HepG2 (cell line): ENCODE measurements around the gene GRHL3. TPM values are rescaled to one million over a fixed set of nuclear protein-coding genes. Genes with fewer than 3 reads are reported as not detected.

Source experiments
- ATAC-seq: fragments of 200-7000 bp; cut with Tn5 transposase; 3 replicates; pipeline ENCODE4 v1.9.1; 2020; ENCODE audit warnings: mild to moderate bottlenecking, moderate library complexity
- BruUV-seq: library from RNA; stranded (reverse); fragments of 400-500 nt; replicated peaks from 2 replicates; lab custom pipeline; 2021; lab: Mats Ljungman, UMichigan
- CTCF ChIA-PET: fragments of 300-600 bp; formaldehyde crosslinking; extraction: SDS; loops from one replicate; lab custom pipeline; 2021; ENCODE audit warnings: low total read pairs, inconsistent platforms, low intra/inter-chr PET ratio; lab: Yijun Ruan, JAX
- POLR2A ChIA-PET: fragments of 350-600 bp; sonication (Branson Sonifier 250); formaldehyde crosslinking; loops from one replicate; lab custom pipeline; 2020; ENCODE audit warnings: antibody characterized with exemption, inconsistent platforms; lab: Yijun Ruan, JAX
- DNase-seq: peaks from one replicate; pipeline ENCODE4 v3.0.0-alpha.2; 2015; ENCODE audit warnings: low spot score
- FAIRE-seq: peaks from 3 replicates; lab custom pipeline; 2011; peaks lifted over from hg19 to GRCh38; lab: Jason Lieb, UNC
- H2AFZ ChIP-seq: one replicate; pipeline ENCODE4 v1.6.1; 2011; ENCODE audit warnings: low read length, inconsistent platforms
- H3K27ac ChIP-seq: fragments of 300-600 bp; 3 replicates; pipeline ENCODE4 v1.8.0; 2011; ENCODE audit warnings: mixed run types, mild to moderate bottlenecking, mixed read lengths, low read length, inconsistent platforms; ENCODE audit not compliant: insufficient read depth; ENCODE audit errors: extremely low read length
- H3K27me3 ChIP-seq, 2 experiments: fragments of 200-600 bp in 1 of 2; 2 replicates in 1 of 2; 3 replicates in 1 of 2; pipeline versions ENCODE4 v1.6.0 to v1.8.0; 2011; ENCODE audit warnings: low read length in 2 of 2, mild to moderate bottlenecking in 2 of 2, moderate library complexity in 2 of 2, inconsistent platforms in 1 of 2; ENCODE audit not compliant: insufficient read depth in 2 of 2, control insufficient read depth in 1 of 2
- H3K36me3 ChIP-seq, 2 experiments: fragments of 200-600 bp in 1 of 2; replicated peaks in 1 of 2; 2 replicates in 1 of 2; 3 replicates in 1 of 2; pipeline versions ENCODE4 v1.5.1 to v1.8.0; 2011; ENCODE audit warnings: low read length in 2 of 2, inconsistent platforms in 1 of 2; ENCODE audit not compliant: insufficient read depth in 2 of 2, control insufficient read depth in 1 of 2
- H3K4me1 ChIP-seq: 2 replicates; pipeline ENCODE4 v1.5.1; 2012; ENCODE audit warnings: low read length, inconsistent platforms; ENCODE audit not compliant: insufficient read depth
- H3K4me2 ChIP-seq: 2 replicates; pipeline ENCODE4 v1.6.0; 2011; ENCODE audit warnings: low read depth, low read length, inconsistent platforms
- H3K4me3 ChIP-seq, 3 experiments: fragments of 200-600 bp in 1 of 3; sonication (generic), shearing (Covaris generic) in 1 of 3; replicated peaks in 1 of 3; 2 replicates each; pipeline ENCODE4 v1.5.1; 2011 to 2016; ENCODE audit warnings: low read length in 3 of 3, inconsistent platforms in 2 of 3, low read depth in 2 of 3, mild to moderate bottlenecking in 2 of 3, control low read depth in 1 of 3, mixed read lengths in 1 of 3; ENCODE audit not compliant: insufficient read depth in 1 of 3
- H3K79me2 ChIP-seq: one replicate; pipeline ENCODE4 v1.6.1; 2011; ENCODE audit warnings: low read length, inconsistent platforms; ENCODE audit not compliant: insufficient read depth
- H3K9ac ChIP-seq: 2 replicates; pipeline ENCODE4 v1.6.0; 2011; ENCODE audit warnings: mild to moderate bottlenecking, low read depth, low read length, inconsistent platforms; ENCODE audit not compliant: insufficient read depth
- H3K9me3 ChIP-seq: 2 replicates; pipeline ENCODE4 v1.5.1; 2012; ENCODE audit warnings: mild to moderate bottlenecking, low read length
- H4K20me1 ChIP-seq: 2 replicates; pipeline ENCODE4 v1.6.0; 2011; ENCODE audit warnings: inconsistent platforms, mild to moderate bottlenecking, low read length, moderate library complexity; ENCODE audit not compliant: insufficient read depth
- AHDC1 ChIP-seq: sonication (generic); formaldehyde crosslinking; IDR thresholded peaks from 2 replicates; pipeline ENCODE4 v1.5.1; 2020; ENCODE audit warnings: mild to moderate bottlenecking, missing genetic modification reagents, borderline replicate concordance
- ATM ChIP-seq: fragments of 450-650 bp; IDR thresholded peaks from 2 replicates; pipeline ENCODE4 v1.7.1; 2017; ENCODE audit warnings: mild to moderate bottlenecking, borderline replicate concordance
- HHEX ChIP-seq: IDR thresholded peaks from 2 replicates; pipeline ENCODE4 v1.6.1; 2016; ENCODE audit warnings: control low read depth
- IRF1 ChIP-seq: sonication (generic); formaldehyde crosslinking; IDR thresholded peaks from 2 replicates; pipeline ENCODE4 v1.4.0; 2020; ENCODE audit warnings: low read depth, mild to moderate bottlenecking, missing genetic modification reagents
- KDM5A ChIP-seq: fragments of 200-600 bp; sonication (generic); IDR thresholded peaks from 2 replicates; pipeline ENCODE4 v1.7.0; 2018; ENCODE audit warnings: antibody characterized with exemption, mild to moderate bottlenecking, low read length, borderline replicate concordance
- PAX8 ChIP-seq: sonication (generic); formaldehyde crosslinking; IDR thresholded peaks from 2 replicates; pipeline ENCODE4 v1.8.0; 2022; ENCODE audit warnings: mild to moderate bottlenecking, missing genetic modification reagents, borderline replicate concordance
- TOPORS ChIP-seq: sonication (generic); formaldehyde crosslinking; IDR thresholded peaks from 2 replicates; pipeline ENCODE4 v1.8.0; 2023; ENCODE audit warnings: mild to moderate bottlenecking, missing genetic modification reagents
- YY1 ChIP-seq: IDR thresholded peaks from 2 replicates; pipeline ENCODE4 v1.6.1; 2011; ENCODE audit warnings: low read length, low read depth, moderate library complexity, mild to moderate bottlenecking; ENCODE audit not compliant: insufficient read depth, insufficient replicate concordance
- ZBTB1 ChIP-seq: sonication (generic); formaldehyde crosslinking; IDR thresholded peaks from 2 replicates; pipeline ENCODE4 v1.4.0; 2020; ENCODE audit warnings: missing genetic modification reagents, borderline replicate concordance
- ZMAT3 ChIP-seq: sonication (generic); formaldehyde crosslinking; conservative IDR thresholded peaks from 2 replicates; pipeline ENCODE4 v1.7.0; 2021; ENCODE audit warnings: missing genetic modification reagents
- ZNF598 ChIP-seq: sonication (generic); formaldehyde crosslinking; IDR thresholded peaks from 2 replicates; pipeline ENCODE4 v1.5.1; 2020; ENCODE audit warnings: mild to moderate bottlenecking, missing genetic modification reagents, borderline replicate concordance
- ZNF615 ChIP-seq: sonication (generic); formaldehyde crosslinking; IDR thresholded peaks from 2 replicates; pipeline ENCODE4 v1.5.0; 2020; ENCODE audit warnings: mild to moderate bottlenecking, missing genetic modification reagents, borderline replicate concordance
- WGBS: methylation state at CpG from one replicate; pipeline ENCODE4 v1.1.6; 2017; ENCODE audit warnings: low lambda C conversion rate; 5-methylcytosine and 5-hydroxymethylcytosine counted together
- in situ Hi-C: cut with HindIII; loops from 2 replicates; pipeline ENCODE4 v1.10.0; 2017; ENCODE audit warnings: low pct_unique_long_range_greater_than_20kb; ENCODE audit not compliant: extremely low pct_ligation_motif_present
- intact Hi-C: fragments of 100-400 bp; cut with micrococcal nuclease; formaldehyde crosslinking; loops from one replicate; pipeline ENCODE4 v1.10.0; 2022; ENCODE audit not compliant: unreplicated experiment
- polyA plus RNA-seq, 8 experiments: library from polyadenylated mRNA; depleted of rRNA in 3 of 8; stranded (reverse) in 7 of 8; unstranded in 1 of 8; fragments of >200 nt; fragmentation: Illumina TruSeq in 4 of 8; extraction: Trizol in 4 of 8; gene quantifications; 2 replicates each; pipeline versions ENCODE4 v1.2.1 to v1.2.3, GENCODE V29; 2011 to 2016; ENCODE audit warnings: low read depth in 4 of 8, missing spikeins in 1 of 8, mixed read lengths in 1 of 8; ENCODE audit not compliant: insufficient read depth in 1 of 8
- total RNA-seq, 5 experiments: library from RNA; depleted of rRNA; stranded (reverse); fragments of >200 nt; fragmentation: Illumina TruSeq; extraction: Trizol; gene quantifications; 2 replicates each; pipeline ENCODE4 v1.2.3, GENCODE V29; 2016; ENCODE audit warnings: low read depth in 1 of 5
- TF ChIP-seq, protein P1 (sequence below): sonication (generic); formaldehyde crosslinking; IDR thresholded peaks from 2 replicates; pipeline ENCODE4 v1.8.0; 2022; ENCODE audit warnings: mild to moderate bottlenecking, missing genetic modification reagents, moderate library complexity
- TF ChIP-seq, protein P2 (sequence below): sonication (generic); formaldehyde crosslinking; IDR thresholded peaks from 2 replicates; pipeline ENCODE4 v1.5.1; 2020; ENCODE audit warnings: mild to moderate bottlenecking, missing genetic modification reagents, borderline replicate concordance

Gene GRHL3
- total and polyA plus RNA-seq, 2 of the 13 experiments (the other 11 are each of a cell fraction or from before 2014, with no cell fraction given): not detected

DNA sequence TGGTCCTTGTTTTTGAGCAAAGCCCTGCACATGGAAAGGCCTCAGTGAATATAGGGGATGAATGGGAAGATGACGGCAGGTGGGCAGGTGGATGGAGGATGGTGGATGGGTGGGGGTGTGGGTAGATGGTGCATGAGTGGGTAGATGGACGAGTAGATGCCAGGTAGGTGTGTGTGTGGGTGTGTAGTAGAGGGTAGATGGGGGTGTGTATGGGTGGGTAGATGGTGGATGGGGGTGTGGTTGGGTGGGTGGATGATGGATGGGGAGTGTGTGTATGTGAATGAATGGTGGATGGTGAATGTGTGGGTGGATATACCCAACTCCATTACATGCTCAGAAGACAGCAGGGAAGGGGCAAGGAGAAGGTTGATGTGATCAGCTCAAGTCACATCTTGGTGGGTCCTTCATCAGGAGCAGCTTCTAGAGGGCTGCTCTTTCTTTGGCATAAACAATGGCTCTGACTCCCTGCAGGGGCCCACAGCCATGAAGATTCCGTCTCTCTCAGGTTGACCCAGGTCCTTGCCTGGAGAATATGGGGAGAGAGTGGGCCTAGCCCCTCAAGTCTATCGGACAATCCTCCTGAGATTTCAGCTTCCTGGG, 34.2 kb downstream of the GRHL3 start (continued):
- TF ChIP-seq, protein P1, sequence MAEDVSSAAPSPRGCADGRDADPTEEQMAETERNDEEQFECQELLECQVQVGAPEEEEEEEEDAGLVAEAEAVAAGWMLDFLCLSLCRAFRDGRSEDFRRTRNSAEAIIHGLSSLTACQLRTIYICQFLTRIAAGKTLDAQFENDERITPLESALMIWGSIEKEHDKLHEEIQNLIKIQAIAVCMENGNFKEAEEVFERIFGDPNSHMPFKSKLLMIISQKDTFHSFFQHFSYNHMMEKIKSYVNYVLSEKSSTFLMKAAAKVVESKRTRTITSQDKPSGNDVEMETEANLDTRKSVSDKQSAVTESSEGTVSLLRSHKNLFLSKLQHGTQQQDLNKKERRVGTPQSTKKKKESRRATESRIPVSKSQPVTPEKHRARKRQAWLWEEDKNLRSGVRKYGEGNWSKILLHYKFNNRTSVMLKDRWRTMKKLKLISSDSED (CRISPR knock-in tag): no peak

GRCh38 chr1:24355466-24355865, 36.3 kb downstream of the GRHL3 start:
- H3K4me3 ChIP-seq: no peak overlapping the region
- DNase-seq (no peak), FAIRE-seq (no peak), ATAC-seq (no peak)
- BruUV-seq: no TSS peak
- H3K4me1 ChIP-seq: no peaks in the 10 kb centered on the region
- no peaks in the 10 kb centered on the region for H4K20me1 ChIP-seq
- in situ Hi-C loops (no loop called here), intact Hi-C loops (no loop called here)
- no peaks in the 10 kb centered on the region for H3K79me2 ChIP-seq
- H3K9me3 ChIP-seq: no peaks in the 10 kb centered on the region
- 33% methylated on average over 1 of the region's 3 CpGs for WGBS
- ChIA-PET CTCF (no interaction called here), POLR2A (no interaction called here)
- no peak overlapping the region for H3K4me2 ChIP-seq
- no peaks in the 10 kb centered on the region; a peak in 2 of 5 replicates for H3K27me3 ChIP-seq
- H3K27ac ChIP-seq: no peak overlapping the region
- no peak overlapping the region for H3K9ac ChIP-seq
- no peak overlapping the region for H2AFZ ChIP-seq
- H3K36me3 ChIP-seq: no peaks in the 10 kb centered on the region
- no peak for TF ChIP-seq PAX8 (CRISPR knock-in tag)
- TF ChIP-seq YY1: no peak
- TF ChIP-seq, protein P2, sequence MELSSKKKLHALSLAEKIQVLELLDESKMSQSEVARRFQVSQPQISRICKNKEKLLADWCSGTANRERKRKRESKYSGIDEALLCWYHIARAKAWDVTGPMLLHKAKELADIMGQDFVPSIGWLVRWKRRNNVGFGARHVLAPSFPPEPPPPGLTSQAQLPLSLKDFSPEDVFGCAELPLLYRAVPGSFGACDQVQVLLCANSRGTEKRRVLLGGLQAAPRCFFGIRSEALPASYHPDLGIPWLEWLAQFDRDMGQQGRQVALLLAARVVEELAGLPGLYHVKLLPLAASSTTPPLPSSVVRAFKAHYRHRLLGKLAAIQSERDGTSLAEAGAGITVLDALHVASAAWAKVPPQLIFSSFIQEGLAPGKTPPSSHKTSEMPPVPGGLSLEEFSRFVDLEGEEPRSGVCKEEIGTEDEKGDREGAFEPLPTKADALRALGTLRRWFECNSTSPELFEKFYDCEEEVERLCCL (CRISPR knock-in tag): no peak
- TF ChIP-seq TOPORS: no peak
- no peak for TF ChIP-seq IRF1 (CRISPR knock-in tag)
- no peak for TF ChIP-seq ZNF615 (CRISPR knock-in tag)
- no peak for TF ChIP-seq ZBTB1 (CRISPR knock-in tag)
- no peak for TF ChIP-seq ZMAT3 (CRISPR knock-in tag)
- TF ChIP-seq ATM: no peak
- TF ChIP-seq KDM5A: no peak
- no peak for TF ChIP-seq HHEX (CRISPR knock-in tag)
- TF ChIP-seq AHDC1: no peak
- no peak for TF ChIP-seq ZNF598
